AG09309 (cell line): ENCODE measurements around the gene XAB2.

ENCODE experiments used
- DNase-seq: peaks from one replicate; pipeline ENCODE4 v3.0.0-alpha.2; 2010; ENCODE audit warnings: low read depth
- H3K4me3 ChIP-seq: 2 replicates; pipeline ENCODE4 v1.5.1; 2011; ENCODE audit warnings: mild to moderate bottlenecking, low read depth, low read length, moderate library complexity; ENCODE audit not compliant: control insufficient read depth
- CTCF ChIP-seq: IDR thresholded peaks from 2 replicates; pipeline ENCODE4 v1.5.1; 2011; ENCODE audit warnings: mild to moderate bottlenecking, low read depth, low read length, inconsistent platforms; ENCODE audit not compliant: insufficient read depth, control insufficient read depth; ENCODE audit errors: missing control alignments

The XAB2 gene

GRCh38 chr19:7619671-7620441, 9.5 kb downstream of the XAB2 start:
- no peak for DNase-seq
- no peak for TF ChIP-seq CTCF
- no peak overlapping the region for H3K4me3 ChIP-seq

GRCh38 chr19:7618771-7619510, 10.4 kb downstream of the XAB2 start:
- no peak overlapping the region for H3K4me3 ChIP-seq
- no peak for TF ChIP-seq CTCF
- no peak for DNase-seq

- no peak for TF ChIP-seq CTCF
- no peak for DNase-seq
- H3K4me3 ChIP-seq = no peak overlapping the region
Observed at GRCh38 chr19:7618348-7618747, 11.0 kb downstream of the XAB2 start.

- DNase-seq = no peak
- TF ChIP-seq CTCF = no peak
- no peak overlapping the region for H3K4me3 ChIP-seq
Observed at GRCh38 chr19:7617735-7618134, 11.6 kb downstream of the XAB2 start.

GRCh38 chr19:7617172-7617571, 12.2 kb downstream of the XAB2 start:
- no peak for TF ChIP-seq CTCF
- DNase-seq = no peak
- H3K4me3 ChIP-seq = no peak overlapping the region

GRCh38 chr19:7614859-7615741, 14.2 kb downstream of the XAB2 start:
- no peak for TF ChIP-seq CTCF
- no peak overlapping the region for H3K4me3 ChIP-seq
- DNase-seq = no peak
